Osteocyte (in vitro differentiated cells): ENCODE measurements around the gene CPSF4L. TPM values are rescaled to one million over a fixed set of nuclear protein-coding genes. Genes with fewer than 3 reads are reported as not detected.

Experiments used
- DNase-seq: peaks from one replicate; pipeline ENCODE4 v3.0.0; 2021; ENCODE audit warnings: mixed read lengths; ENCODE audit not compliant: unreplicated experiment; ENCODE audit errors: extremely low spot score
- H3K27ac Mint-ChIP-seq: one replicate; pipeline ENCODE4 v1.8.0; 2021; ENCODE audit warnings: mild to moderate bottlenecking, mixed read lengths; ENCODE audit not compliant: unreplicated experiment
- H3K27me3 Mint-ChIP-seq: one replicate; pipeline ENCODE4 v1.8.0; 2021; ENCODE audit warnings: mixed read lengths; ENCODE audit not compliant: unreplicated experiment
- H3K36me3 Mint-ChIP-seq: one replicate; pipeline ENCODE4 v1.8.0; 2021; ENCODE audit warnings: mixed read lengths; ENCODE audit not compliant: unreplicated experiment
- H3K4me1 Mint-ChIP-seq: one replicate; pipeline ENCODE4 v1.8.0; 2021; ENCODE audit warnings: mixed read lengths; ENCODE audit not compliant: unreplicated experiment
- H3K4me3 Mint-ChIP-seq: one replicate; pipeline ENCODE4 v1.8.0; 2021; ENCODE audit warnings: mild to moderate bottlenecking, moderate library complexity, mixed read lengths; ENCODE audit not compliant: unreplicated experiment
- H3K9me3 Mint-ChIP-seq: one replicate; pipeline ENCODE4 v1.8.0; 2021; ENCODE audit warnings: mixed read lengths; ENCODE audit not compliant: unreplicated experiment
- CTCF ChIP-seq: fragments of 200-600 bp; sonication (generic); IDR thresholded peaks from 2 replicates; pipeline ENCODE4 v1.5.0; 2021; ENCODE audit warnings: antibody characterized with exemption, mild to moderate bottlenecking, moderate library complexity
- total RNA-seq: library from RNA; stranded (reverse); gene quantifications from 2 replicates; pipeline ENCODE4 v1.2.1, GENCODE V29; 2021

The CPSF4L gene
- total RNA-seq, 1 donor from 2014 or later = not detected

- Mint-ChIP-seq H3K4me3 (peak overlapping the region; percentile 44), H3K9me3 (no peaks in the 10 kb centered on the region), H3K27me3 (no peaks in the 10 kb centered on the region), H3K4me1 (peaks cover 68% of the 10 kb centered on the region), H3K27ac (peak overlapping the region; percentile 93), H3K36me3 (peaks cover 2% of the 10 kb centered on the region)
- TF ChIP-seq CTCF = no peak
- DNase-seq = no peak
Measured at GRCh38 chr17:73292031-73292531, 30.4 kb upstream of the CPSF4L start.

GRCh38 chr17:73291260-73291801 lies 29.7 kb upstream of the CPSF4L start:
- peak overlapping the region; percentile 44 for H3K4me3 Mint-ChIP-seq
- peaks cover 4% of the 10 kb centered on the region for H3K36me3 Mint-ChIP-seq
- no peak for DNase-seq
- H3K4me1 Mint-ChIP-seq = peaks cover 75% of the 10 kb centered on the region
- no peaks in the 10 kb centered on the region for H3K9me3 Mint-ChIP-seq
- no peak for TF ChIP-seq CTCF
- H3K27ac Mint-ChIP-seq = peak overlapping the region; percentile 93
- no peaks in the 10 kb centered on the region for H3K27me3 Mint-ChIP-seq

GRCh38 chr17:73290399-73291259 lies 28.9 kb upstream of the CPSF4L start:
- Mint-ChIP-seq H3K4me1 (peaks cover 78% of the 10 kb centered on the region), H3K36me3 (peaks cover 8% of the 10 kb centered on the region), H3K27me3 (no peaks in the 10 kb centered on the region), H3K27ac (peak overlapping the region; percentile 93), H3K9me3 (no peaks in the 10 kb centered on the region), H3K4me3 (no peak overlapping the region)
- DNase-seq = no peak
- TF ChIP-seq CTCF = no peak

GRCh38 chr17:73289549-73290254 lies 28.0 kb upstream of the CPSF4L start:
- H3K4me1 Mint-ChIP-seq = peaks cover 83% of the 10 kb centered on the region
- TF ChIP-seq CTCF = no peak
- H3K4me3 Mint-ChIP-seq = no peak overlapping the region
- DNase-seq = no peak
- H3K9me3 Mint-ChIP-seq = no peaks in the 10 kb centered on the region
- peaks cover 8% of the 10 kb centered on the region for H3K36me3 Mint-ChIP-seq
- H3K27ac Mint-ChIP-seq = peak overlapping the region; percentile 93
- H3K27me3 Mint-ChIP-seq = no peaks in the 10 kb centered on the region
